Right lung (tissue), 5 donors: ENCODE data around the gene DIRAS1. TPM values are rescaled to one million over a fixed set of nuclear protein-coding genes. Genes with fewer than 3 reads are reported as not detected.
"Not testable (repeated sequence)": the region's sequence is repeated elsewhere in the genome, so short reads cannot be mapped to it uniquely, and the experiment has no call there.

Source experiments
- DNase-seq, 2 donors: peaks; one replicate each; pipeline ENCODE4 v3.0.0-alpha.2; 2013
- polyA plus RNA-seq, 5 donors: library from polyadenylated mRNA; unstranded; fragments of 120-200 nt; gene quantifications; one replicate each; pipeline versions ENCODE4 v1.2.1 to v1.2.3, GENCODE V29; 2013; ENCODE audit warnings: inconsistent platforms in 1 of 5, low replicate concordance in 1 of 5; ENCODE audit not compliant: insufficient read length in 5 of 5, insufficient read depth in 1 of 5

DIRAS1 gene
- polyA plus RNA-seq, 5 donors, result 1.1 to 2.1 (median 1.3) TPM

- DNase-seq, result no peak
Measured at GRCh38 chr19:2679439-2679838, 41.7 kb downstream of the DIRAS1 start.

- not testable (repeated sequence) for DNase-seq
Measured at GRCh38 chr19:2678948-2679347, 42.2 kb downstream of the DIRAS1 start.

DNA sequence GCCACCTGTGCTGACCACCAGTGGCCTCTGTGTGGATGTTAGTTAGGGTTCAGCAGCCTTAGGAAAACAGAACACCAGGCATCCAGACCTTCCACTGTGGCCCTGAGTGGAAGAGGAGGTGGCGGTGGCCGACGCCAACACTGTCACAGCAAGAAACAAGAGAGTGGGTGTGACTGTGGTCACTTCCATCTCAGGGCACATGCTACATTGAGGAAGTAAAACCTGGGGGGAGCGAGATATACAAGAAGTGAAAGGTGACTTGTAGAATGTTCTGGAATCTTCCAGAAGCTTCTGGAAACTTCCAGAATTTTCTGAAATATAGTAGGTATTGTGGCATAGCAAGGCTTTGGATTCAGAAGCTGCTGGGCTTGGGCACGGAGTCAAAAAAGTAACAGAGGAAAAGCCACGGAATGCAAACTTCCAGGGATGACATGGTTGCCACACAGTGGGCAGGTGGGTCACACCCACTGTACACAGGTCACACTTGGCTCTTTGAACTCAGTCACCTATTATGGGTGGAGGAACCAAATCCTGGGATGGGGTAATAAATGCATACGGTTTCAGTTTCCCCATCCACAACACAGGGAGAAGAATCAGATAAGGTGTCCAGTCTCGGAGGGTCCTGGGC lies 43.0 kb downstream of the DIRAS1 start:
- no peak for DNase-seq

- DNase-seq, result no peak
Measured at GRCh38 chr19:2676823-2677222, 44.3 kb downstream of the DIRAS1 start.

DNA sequence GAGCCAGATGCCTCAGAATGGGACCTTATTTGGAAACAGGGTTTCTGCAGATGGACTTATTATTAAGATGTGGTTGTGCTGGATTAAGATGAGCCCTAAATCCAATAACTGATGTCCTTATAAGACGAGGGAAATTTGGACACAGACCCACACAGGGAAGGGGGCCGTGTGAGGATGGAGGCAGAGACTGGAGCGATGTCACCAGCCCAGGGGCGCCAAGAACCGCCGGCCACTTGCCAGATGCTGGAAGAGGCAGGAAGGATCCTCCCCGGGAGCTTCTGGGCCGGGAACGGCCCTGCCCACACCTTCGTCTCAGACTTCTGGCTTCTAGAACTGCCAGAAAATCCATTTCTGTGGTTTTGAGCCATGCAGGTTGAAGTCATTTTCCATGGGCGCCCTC lies 45.3 kb downstream of the DIRAS1 start:
- DNase-seq, result no peak

- DNase-seq, result no peak
Measured at GRCh38 chr19:2670217-2670616, 51.0 kb downstream of the DIRAS1 start.

GRCh38 chr19:2668175-2668763 lies 52.9 kb downstream of the DIRAS1 start:
- DNase-seq, result no peak

DNA sequence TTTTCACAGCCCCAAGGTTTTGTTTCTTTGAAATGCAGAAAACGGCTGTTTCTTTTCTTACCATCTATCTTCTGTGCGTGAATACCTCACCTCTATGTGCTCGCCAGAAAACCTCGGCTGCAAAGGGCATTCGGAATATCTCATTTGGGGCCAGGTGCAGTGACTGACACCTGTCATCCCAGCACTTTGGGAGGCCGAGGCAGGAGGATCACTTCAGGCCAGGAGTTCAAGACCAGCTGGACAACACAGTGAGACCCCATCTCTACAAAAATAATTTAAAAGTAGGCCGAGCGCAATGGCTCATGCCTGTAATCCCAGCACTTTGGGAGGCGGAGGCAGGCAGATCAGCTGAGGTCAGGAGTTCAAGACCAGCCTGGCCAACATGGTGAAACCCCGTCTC lies 53.8 kb downstream of the DIRAS1 start:
- not testable (repeated sequence) for DNase-seq

DNA sequence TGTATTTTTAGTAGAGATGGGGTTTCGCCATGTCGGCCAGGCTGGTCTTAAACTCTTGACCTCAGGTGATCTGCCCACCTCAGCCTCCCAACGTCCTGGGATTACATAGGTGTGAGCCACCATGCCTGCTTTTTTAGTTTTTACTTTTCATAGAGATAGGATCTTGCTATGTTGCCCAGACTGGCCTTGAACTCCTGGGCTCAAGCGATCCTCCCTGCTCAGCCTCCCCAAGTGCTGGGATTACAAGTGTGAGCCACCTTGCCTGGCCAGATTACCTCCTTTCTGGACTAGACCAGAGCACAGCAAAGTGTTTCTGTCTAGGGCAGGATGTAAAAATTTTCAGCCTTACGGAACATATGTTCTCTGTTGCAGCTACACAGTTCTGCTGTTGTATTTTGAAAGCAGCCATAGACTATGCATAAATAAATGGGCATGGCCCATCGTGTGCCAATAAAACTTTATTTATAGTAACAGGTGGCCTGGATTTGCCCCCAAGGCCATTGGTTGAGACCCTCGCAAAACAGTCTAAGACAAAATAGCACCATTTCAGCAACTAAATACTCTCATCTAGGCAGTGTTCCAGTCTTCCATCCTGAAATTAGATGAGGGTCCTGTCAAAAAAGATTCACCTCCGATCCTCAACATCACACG lies 54.7 kb downstream of the DIRAS1 start:
- DNase-seq, result no peak

GRCh38 chr19:2665103-2665502 lies 56.1 kb downstream of the DIRAS1 start:
- DNase-seq, result no peak

Other genes with a start within 250 kb of the DIRAS1 start
- gene GADD45B, start 245.2 kb downstream of the DIRAS1 start, polyA plus RNA-seq, result 10 to 100 TPM in 3 of 5 donors, 1 to 10 TPM in 2; 8.1 to 17.1 (median 12.9) TPM
- gene GNG7, start 18.7 kb downstream of the DIRAS1 start, polyA plus RNA-seq, result 1 to 10 TPM; 4.5 to 7.1 (median 5.8) TPM
- 10 to 100 TPM; 19.6 to 28.9 (median 21.5) TPM for gene SLC39A3, start 18.6 kb upstream of the DIRAS1 start, polyA plus RNA-seq
- gene SGTA, start 61.9 kb upstream of the DIRAS1 start, polyA plus RNA-seq, result 10 to 100 TPM; 38.2 to 65.9 (median 46.2) TPM
- 10 to 100 TPM; 34.5 to 58.3 (median 38.7) TPM for gene THOP1, start 64.1 kb upstream of the DIRAS1 start, polyA plus RNA-seq
- 1 to 10 TPM; 6.8 to 9.1 (median 8.6) TPM for gene ZNF554, start 98.5 kb upstream of the DIRAS1 start, polyA plus RNA-seq
- 10 to 100 TPM in 2 of 5 donors, 1 to 10 TPM in 3; 8.1 to 12.9 (median 9.4) TPM for gene ZNF555, start 120.1 kb upstream of the DIRAS1 start, polyA plus RNA-seq
- 1 to 10 TPM in 1 of 5 donors, under 1 TPM in 3, not detected in 1; 0.09 to 1.2 (median 0.21) TPM for gene ZNF556, start 146.0 kb upstream of the DIRAS1 start, polyA plus RNA-seq
- 1 to 10 TPM; 6.1 to 7.9 (median 7.1) TPM for gene ZNF57, start 179.6 kb upstream of the DIRAS1 start, polyA plus RNA-seq
- gene ZNF77, start 223.6 kb upstream of the DIRAS1 start, polyA plus RNA-seq, result 10 to 100 TPM in 1 of 5 donors, 1 to 10 TPM in 4; 7.7 to 11.1 (median 8.8) TPM